ENCODE results near the gene GMIP. TPM values are rescaled to one million over a fixed set of nuclear protein-coding genes. Genes with fewer than 3 reads are reported as not detected.

GMIP gene
- total RNA-seq, 3 donors from 2014 or later (not counting 1 experiment from before 2014, with no cell fraction given) = 134 to 188 (median 150) TPM

- H3K27me3 ChIP-seq (ENCODE audit: control insufficient read depth, insufficient read depth, low read length) = no peaks in the 10 kb centered on the region
- H3K36me3 ChIP-seq (ENCODE audit: control insufficient read depth, insufficient read depth, low read length) = peaks cover 87% of the 10 kb centered on the region
- peaks cover 0 to 9% of the 10 kb centered on the region in 2 donors for H3K4me1 Mint-ChIP-seq
- H3K9me3 Mint-ChIP-seq = no peaks in the 10 kb centered on the region
- ATAC-seq (no peak), DNase-seq (no peak)
- H3K4me1 ChIP-seq (ENCODE audit: control insufficient read depth, insufficient read depth, low read length) = no peaks in the 10 kb centered on the region
- 97% methylated on average over 15 of the region's 15 CpGs for WGBS (ENCODE audit: insufficient coverage)
- no peaks in the 10 kb centered on the region for H3K9me3 ChIP-seq (ENCODE audit: control insufficient read depth, insufficient read depth, low read length)
- intact Hi-C loops (cut with micrococcal nuclease) = no loop called here
- H3K27ac ChIP-seq (ENCODE audit: low read length) = no peak overlapping the region
- H3K36me3 Mint-ChIP-seq = no peaks in the 10 kb centered on the region
- no peaks in the 10 kb centered on the region for H3K27me3 Mint-ChIP-seq (ENCODE audit: low read depth in 2 of 2)
- H3K4me3 Mint-ChIP-seq = no peak overlapping the region
- no peak overlapping the region for H3K27ac Mint-ChIP-seq
- no peak overlapping the region for H3K4me3 ChIP-seq (ENCODE audit: low read length)
- TF ChIP-seq CTCF (IDR thresholded peaks at IDR 0.05) = no peak
These were observed 11.0 kb upstream of the GMIP start for GRCh38 chr19:19654441-19654840.

- H3K4me1 Mint-ChIP-seq = peaks cover 0 to 9% of the 10 kb centered on the region in 2 donors
- Histone ChIP-seq H3K36me3 (ENCODE audit: control insufficient read depth, insufficient read depth, low read length) (peaks cover 85% of the 10 kb centered on the region), H3K9me3 (ENCODE audit: control insufficient read depth, insufficient read depth, low read length) (no peaks in the 10 kb centered on the region), H3K4me3 (ENCODE audit: low read length) (no peak overlapping the region), H3K27ac (ENCODE audit: low read length) (no peak overlapping the region), H3K27me3 (ENCODE audit: control insufficient read depth, insufficient read depth, low read length) (no peaks in the 10 kb centered on the region), H3K4me1 (ENCODE audit: control insufficient read depth, insufficient read depth, low read length) (no peaks in the 10 kb centered on the region)
- H3K36me3 Mint-ChIP-seq = no peaks in the 10 kb centered on the region
- H3K27ac Mint-ChIP-seq = no peak overlapping the region
- H3K9me3 Mint-ChIP-seq = no peaks in the 10 kb centered on the region
- ATAC-seq (no peak), DNase-seq (no peak)
- TF ChIP-seq CTCF (IDR thresholded peaks at IDR 0.05) = no peak
- intact Hi-C loops (cut with micrococcal nuclease) = no loop called here
- 94% methylated on average over 23 of the region's 23 CpGs for WGBS (ENCODE audit: insufficient coverage)
- no peaks in the 10 kb centered on the region for H3K27me3 Mint-ChIP-seq (ENCODE audit: low read depth in 2 of 2)
- no peak overlapping the region for H3K4me3 Mint-ChIP-seq
These were observed 10.2 kb upstream of the GMIP start for GRCh38 chr19:19653597-19654147.

GRCh38 chr19:19652482-19653295 lies 9.2 kb upstream of the GMIP start:
- intact Hi-C loops (cut with micrococcal nuclease) = no loop called here
- Mint-ChIP-seq H3K27me3 (ENCODE audit: low read depth in 2 of 2) (no peaks in the 10 kb centered on the region), H3K9me3 (no peaks in the 10 kb centered on the region), H3K4me1 (peaks cover 0 to 9% of the 10 kb centered on the region in 2 donors), H3K4me3 (no peak overlapping the region), H3K27ac (no peak overlapping the region), H3K36me3 (no peaks in the 10 kb centered on the region)
- no peak for TF ChIP-seq CTCF (IDR thresholded peaks at IDR 0.05)
- Histone ChIP-seq H3K4me3 (ENCODE audit: low read length) (no peak overlapping the region), H3K36me3 (ENCODE audit: control insufficient read depth, insufficient read depth, low read length) (peaks cover 76% of the 10 kb centered on the region), H3K4me1 (ENCODE audit: control insufficient read depth, insufficient read depth, low read length) (no peaks in the 10 kb centered on the region), H3K9me3 (ENCODE audit: control insufficient read depth, insufficient read depth, low read length) (no peaks in the 10 kb centered on the region), H3K27ac (ENCODE audit: low read length) (no peak overlapping the region), H3K27me3 (ENCODE audit: control insufficient read depth, insufficient read depth, low read length) (no peaks in the 10 kb centered on the region)
- DNase-seq (no peak), ATAC-seq (no peak)
- 98% methylated on average over 24 of the region's 24 CpGs for WGBS (ENCODE audit: insufficient coverage)

Data from natural killer cell (primary cell).